HepG2 (cell line): ENCODE data around the gene MINDY3. TPM values are rescaled to one million over a fixed set of nuclear protein-coding genes. Genes with fewer than 3 reads are reported as not detected.

ENCODE experiments used
- ATAC-seq: fragments of 200-7000 bp; cut with Tn5 transposase; 3 replicates; pipeline ENCODE4 v1.9.1; 2020; ENCODE audit warnings: mild to moderate bottlenecking, moderate library complexity
- BruUV-seq: library from RNA; stranded (reverse); fragments of 400-500 nt; replicated peaks from 2 replicates; lab custom pipeline; 2021; lab: Mats Ljungman, UMichigan
- CTCF ChIA-PET: fragments of 300-600 bp; formaldehyde crosslinking; extraction: SDS; loops from one replicate; lab custom pipeline; 2021; ENCODE audit warnings: low total read pairs, inconsistent platforms, low intra/inter-chr PET ratio; lab: Yijun Ruan, JAX
- POLR2A ChIA-PET: fragments of 350-600 bp; sonication (Branson Sonifier 250); formaldehyde crosslinking; loops from one replicate; lab custom pipeline; 2020; ENCODE audit warnings: antibody characterized with exemption, inconsistent platforms; lab: Yijun Ruan, JAX
- DNase-seq: peaks from one replicate; pipeline ENCODE4 v3.0.0-alpha.2; 2015; ENCODE audit warnings: low spot score
- FAIRE-seq: peaks from 3 replicates; lab custom pipeline; 2011; peaks lifted over from hg19 to GRCh38; lab: Jason Lieb, UNC
- H2AFZ ChIP-seq: one replicate; pipeline ENCODE4 v1.6.1; 2011; ENCODE audit warnings: low read length, inconsistent platforms
- H3K27ac ChIP-seq: fragments of 300-600 bp; 3 replicates; pipeline ENCODE4 v1.8.0; 2011; ENCODE audit warnings: mixed run types, mild to moderate bottlenecking, mixed read lengths, low read length, inconsistent platforms; ENCODE audit not compliant: insufficient read depth; ENCODE audit errors: extremely low read length
- H3K27me3 ChIP-seq, 2 experiments: fragments of 200-600 bp in 1 of 2; 2 replicates in 1 of 2; 3 replicates in 1 of 2; pipeline versions ENCODE4 v1.6.0 to v1.8.0; 2011; ENCODE audit warnings: low read length in 2 of 2, mild to moderate bottlenecking in 2 of 2, moderate library complexity in 2 of 2, inconsistent platforms in 1 of 2; ENCODE audit not compliant: insufficient read depth in 2 of 2, control insufficient read depth in 1 of 2
- H3K36me3 ChIP-seq, 2 experiments: fragments of 200-600 bp in 1 of 2; replicated peaks in 1 of 2; 2 replicates in 1 of 2; 3 replicates in 1 of 2; pipeline versions ENCODE4 v1.5.1 to v1.8.0; 2011; ENCODE audit warnings: low read length in 2 of 2, inconsistent platforms in 1 of 2; ENCODE audit not compliant: insufficient read depth in 2 of 2, control insufficient read depth in 1 of 2
- H3K4me1 ChIP-seq: 2 replicates; pipeline ENCODE4 v1.5.1; 2012; ENCODE audit warnings: low read length, inconsistent platforms; ENCODE audit not compliant: insufficient read depth
- H3K4me2 ChIP-seq: 2 replicates; pipeline ENCODE4 v1.6.0; 2011; ENCODE audit warnings: low read depth, low read length, inconsistent platforms
- H3K4me3 ChIP-seq, 3 experiments: fragments of 200-600 bp in 1 of 3; sonication (generic), shearing (Covaris generic) in 1 of 3; replicated peaks in 1 of 3; 2 replicates each; pipeline ENCODE4 v1.5.1; 2011 to 2016; ENCODE audit warnings: low read length in 3 of 3, inconsistent platforms in 2 of 3, low read depth in 2 of 3, mild to moderate bottlenecking in 2 of 3, control low read depth in 1 of 3, mixed read lengths in 1 of 3; ENCODE audit not compliant: insufficient read depth in 1 of 3
- H3K79me2 ChIP-seq: one replicate; pipeline ENCODE4 v1.6.1; 2011; ENCODE audit warnings: low read length, inconsistent platforms; ENCODE audit not compliant: insufficient read depth
- H3K9ac ChIP-seq: 2 replicates; pipeline ENCODE4 v1.6.0; 2011; ENCODE audit warnings: mild to moderate bottlenecking, low read depth, low read length, inconsistent platforms; ENCODE audit not compliant: insufficient read depth
- H3K9me3 ChIP-seq: 2 replicates; pipeline ENCODE4 v1.5.1; 2012; ENCODE audit warnings: mild to moderate bottlenecking, low read length
- H4K20me1 ChIP-seq: 2 replicates; pipeline ENCODE4 v1.6.0; 2011; ENCODE audit warnings: inconsistent platforms, mild to moderate bottlenecking, low read length, moderate library complexity; ENCODE audit not compliant: insufficient read depth
- JUND ChIP-seq: sonication (generic); formaldehyde crosslinking; IDR thresholded peaks from 2 replicates; pipeline ENCODE4 v1.8.0; 2022; ENCODE audit warnings: mild to moderate bottlenecking, missing genetic modification reagents
- MED1 ChIP-seq: sonication (generic); formaldehyde crosslinking; IDR thresholded peaks from 2 replicates; pipeline ENCODE4 v1.4.0; 2020; ENCODE audit warnings: missing genetic modification reagents
- NR2C2 ChIP-seq: sonication (generic); formaldehyde crosslinking; IDR thresholded peaks from 2 replicates; pipeline ENCODE4 v1.4.0; 2020; ENCODE audit warnings: missing genetic modification reagents, mild to moderate bottlenecking, moderate library complexity, borderline replicate concordance
- NR2F2 ChIP-seq: IDR thresholded peaks from 2 replicates; pipeline ENCODE4 v1.6.1; 2012; ENCODE audit warnings: low read depth, inconsistent platforms, borderline replicate concordance
- PAX8 ChIP-seq: sonication (generic); formaldehyde crosslinking; IDR thresholded peaks from 2 replicates; pipeline ENCODE4 v1.8.0; 2022; ENCODE audit warnings: mild to moderate bottlenecking, missing genetic modification reagents, borderline replicate concordance
- SMAD1 ChIP-seq: sonication (generic); formaldehyde crosslinking; IDR thresholded peaks from 2 replicates; pipeline ENCODE4 v1.4.0; 2020; ENCODE audit warnings: missing genetic modification reagents, low read depth, mild to moderate bottlenecking, borderline replicate concordance
- SMAD3 ChIP-seq: sonication (generic); formaldehyde crosslinking; IDR thresholded peaks from 2 replicates; pipeline ENCODE4 v1.4.0; 2020; ENCODE audit warnings: missing genetic modification reagents
- SMC3 ChIP-seq: IDR thresholded peaks from 2 replicates; pipeline ENCODE4 v1.6.1; 2011; ENCODE audit warnings: low read length, improper control_type of control experiment
- SP2 ChIP-seq: sonication (generic); formaldehyde crosslinking; IDR thresholded peaks from 2 replicates; pipeline ENCODE4 v1.5.1; 2020; ENCODE audit warnings: mild to moderate bottlenecking, missing genetic modification reagents
- TARDBP ChIP-seq: sonication (generic); formaldehyde crosslinking; IDR thresholded peaks from 2 replicates; pipeline ENCODE4 v1.8.0; 2022; ENCODE audit warnings: mild to moderate bottlenecking, missing genetic modification reagents
- TCF12 ChIP-seq, 2 experiments: fragments of 450-650 bp in 1 of 2; sonication (generic) in 1 of 2; formaldehyde crosslinking in 1 of 2; IDR thresholded peaks; 2 replicates each; pipeline versions ENCODE4 v1.6.1 to v1.8.0; 2017 to 2022; ENCODE audit warnings: antibody characterized with exemption in 1 of 2, mild to moderate bottlenecking in 1 of 2, missing genetic modification reagents in 1 of 2, moderate library complexity in 1 of 2
- ZKSCAN8 ChIP-seq: IDR thresholded peaks from 2 replicates; pipeline ENCODE4 v1.6.1; 2016; ENCODE audit warnings: borderline replicate concordance, missing genetic modification reagents, missing compliant biosample characterization
- ZNF33B ChIP-seq: sonication (generic); formaldehyde crosslinking; IDR thresholded peaks from 2 replicates; pipeline ENCODE4 v1.5.1; 2020; ENCODE audit warnings: mild to moderate bottlenecking, missing genetic modification reagents
- ZNF644 ChIP-seq: IDR thresholded peaks from 2 replicates; pipeline ENCODE4 v1.6.1; 2016; ENCODE audit warnings: low read depth
- ZNF777 ChIP-seq: sonication (generic); formaldehyde crosslinking; IDR thresholded peaks from 2 replicates; pipeline ENCODE4 v1.4.0; 2020; ENCODE audit warnings: missing genetic modification reagents
- ZSCAN20 ChIP-seq: sonication (generic); formaldehyde crosslinking; IDR thresholded peaks from 2 replicates; pipeline ENCODE4 v1.4.0; 2020; ENCODE audit warnings: missing genetic modification reagents, mild to moderate bottlenecking, borderline replicate concordance
- WGBS: methylation state at CpG from one replicate; pipeline ENCODE4 v1.1.6; 2017; ENCODE audit warnings: low lambda C conversion rate; 5-methylcytosine and 5-hydroxymethylcytosine counted together
- in situ Hi-C: cut with HindIII; loops from 2 replicates; pipeline ENCODE4 v1.10.0; 2017; ENCODE audit warnings: low pct_unique_long_range_greater_than_20kb; ENCODE audit not compliant: extremely low pct_ligation_motif_present
- intact Hi-C: fragments of 100-400 bp; cut with micrococcal nuclease; formaldehyde crosslinking; loops from one replicate; pipeline ENCODE4 v1.10.0; 2022; ENCODE audit not compliant: unreplicated experiment
- polyA plus RNA-seq, 8 experiments: library from polyadenylated mRNA; depleted of rRNA in 3 of 8; stranded (reverse) in 7 of 8; unstranded in 1 of 8; fragments of >200 nt; fragmentation: Illumina TruSeq in 4 of 8; extraction: Trizol in 4 of 8; gene quantifications; 2 replicates each; pipeline versions ENCODE4 v1.2.1 to v1.2.3, GENCODE V29; 2011 to 2016; ENCODE audit warnings: low read depth in 4 of 8, missing spikeins in 1 of 8, mixed read lengths in 1 of 8; ENCODE audit not compliant: insufficient read depth in 1 of 8
- total RNA-seq, 5 experiments: library from RNA; depleted of rRNA; stranded (reverse); fragments of >200 nt; fragmentation: Illumina TruSeq; extraction: Trizol; gene quantifications; 2 replicates each; pipeline ENCODE4 v1.2.3, GENCODE V29; 2016; ENCODE audit warnings: low read depth in 1 of 5
- TF ChIP-seq, protein P1 (sequence below): sonication (generic); formaldehyde crosslinking; IDR thresholded peaks from 2 replicates; pipeline ENCODE4 v1.4.0; 2020; ENCODE audit warnings: missing genetic modification reagents, borderline replicate concordance

The MINDY3 gene
- total and polyA plus RNA-seq, 2 of the 13 experiments (the other 11 are each of a cell fraction or from before 2014, with no cell fraction given) = 6.4 to 17.5 TPM

DNA sequence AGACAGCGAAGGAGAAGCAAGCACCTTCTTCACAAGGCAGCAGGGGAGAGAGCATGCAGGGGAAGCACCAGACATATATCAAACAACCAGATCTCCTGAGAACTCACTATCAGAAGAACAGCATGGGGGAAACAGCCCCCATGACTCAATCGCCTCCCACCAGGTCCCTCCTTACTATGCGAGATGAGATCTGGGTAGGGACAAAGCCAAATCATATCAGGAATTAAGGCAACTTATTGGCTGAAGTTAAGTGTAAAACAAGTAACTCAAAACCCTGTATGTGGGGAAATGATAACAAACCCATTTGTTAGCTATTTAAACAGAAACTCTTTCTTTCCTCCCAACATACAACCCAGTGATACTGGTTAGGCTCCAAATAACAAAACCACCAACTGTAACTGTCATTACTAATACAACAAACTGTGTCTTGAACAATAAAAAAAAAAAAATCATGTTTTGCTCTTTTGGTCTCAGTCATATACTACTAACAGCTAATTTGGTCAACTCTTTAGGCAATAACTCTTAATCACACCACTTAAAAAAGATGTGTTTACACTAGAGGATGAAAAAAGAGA, 57.8 kb downstream of the MINDY3 start:
- Histone ChIP-seq H3K4me2 (no peak overlapping the region), H3K36me3 (peaks cover 0 to 6% of the 10 kb centered on the region in 2 experiments; a peak in 3 of 5 replicates), H3K9me3 (no peaks in the 10 kb centered on the region), H3K27me3 (no peaks in the 10 kb centered on the region), H2AFZ (no peak overlapping the region), H4K20me1 (no peaks in the 10 kb centered on the region), H3K27ac (no peak overlapping the region), H3K4me1 (no peaks in the 10 kb centered on the region), H3K4me3 (no peak overlapping the region), H3K79me2 (no peaks in the 10 kb centered on the region), H3K9ac (no peak overlapping the region)
- TF ChIP-seq PAX8 (no peak), SMAD1 (CRISPR knock-in tag) (no peak)
- no TSS peak for BruUV-seq
- in situ Hi-C loops (no loop called here), intact Hi-C loops (no loop called here)
- ATAC-seq (no peak), DNase-seq (no peak), FAIRE-seq (no peak)
- POLR2A ChIA-PET = no interaction called here
- CTCF ChIA-PET = no interaction called here
- 91% methylated on average over 3 of the region's 3 CpGs for WGBS

DNA sequence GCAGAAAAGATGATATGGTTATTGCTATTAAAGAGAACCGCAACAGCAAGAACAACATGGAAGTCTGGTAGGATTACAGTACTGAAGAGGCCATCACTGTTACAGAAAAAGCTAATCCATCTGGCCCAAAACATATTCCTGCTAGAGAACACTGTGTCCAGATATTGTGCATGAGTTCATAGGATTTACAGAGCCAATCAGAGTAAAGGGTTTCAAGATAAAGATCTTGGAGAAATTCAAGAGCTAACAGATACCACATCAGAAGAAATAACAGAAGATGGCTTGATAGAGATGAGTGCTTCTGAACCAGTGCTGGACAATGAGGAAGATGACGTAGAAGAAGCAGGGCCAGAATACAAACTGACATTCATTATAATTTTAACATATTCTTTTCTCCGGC, 58.7 kb downstream of the MINDY3 start:
- no peak for DNase-seq
- no peak overlapping the region for H3K9ac ChIP-seq
- FAIRE-seq = no peak
- ATAC-seq = no peak
- 95% methylated on average over 3 of the region's 3 CpGs for WGBS
- no peak overlapping the region for H3K27ac ChIP-seq
- H3K4me2 ChIP-seq = no peak overlapping the region
- no peak overlapping the region for H2AFZ ChIP-seq
- TF ChIP-seq, protein P1, sequence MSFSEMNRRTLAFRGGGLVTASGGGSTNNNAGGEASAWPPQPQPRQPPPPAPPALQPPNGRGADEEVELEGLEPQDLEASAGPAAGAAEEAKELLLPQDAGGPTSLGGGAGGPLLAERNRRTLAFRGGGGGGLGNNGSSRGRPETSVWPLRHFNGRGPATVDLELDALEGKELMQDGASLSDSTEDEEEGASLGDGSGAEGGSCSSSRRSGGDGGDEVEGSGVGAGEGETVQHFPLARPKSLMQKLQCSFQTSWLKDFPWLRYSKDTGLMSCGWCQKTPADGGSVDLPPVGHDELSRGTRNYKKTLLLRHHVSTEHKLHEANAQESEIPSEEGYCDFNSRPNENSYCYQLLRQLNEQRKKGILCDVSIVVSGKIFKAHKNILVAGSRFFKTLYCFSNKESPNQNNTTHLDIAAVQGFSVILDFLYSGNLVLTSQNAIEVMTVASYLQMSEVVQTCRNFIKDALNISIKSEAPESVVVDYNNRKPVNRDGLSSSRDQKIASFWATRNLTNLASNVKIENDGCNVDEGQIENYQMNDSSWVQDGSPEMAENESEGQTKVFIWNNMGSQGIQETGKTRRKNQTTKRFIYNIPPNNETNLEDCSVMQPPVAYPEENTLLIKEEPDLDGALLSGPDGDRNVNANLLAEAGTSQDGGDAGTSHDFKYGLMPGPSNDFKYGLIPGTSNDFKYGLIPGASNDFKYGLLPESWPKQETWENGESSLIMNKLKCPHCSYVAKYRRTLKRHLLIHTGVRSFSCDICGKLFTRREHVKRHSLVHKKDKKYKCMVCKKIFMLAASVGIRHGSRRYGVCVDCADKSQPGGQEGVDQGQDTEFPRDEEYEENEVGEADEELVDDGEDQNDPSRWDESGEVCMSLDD (CRISPR knock-in tag) = no peak
- TF ChIP-seq NR2F2 (no peak), ZKSCAN8 (CRISPR knock-in tag) (no peak), ZSCAN20 (CRISPR knock-in tag) (no peak), ZNF33B (CRISPR knock-in tag) (no peak), ZNF777 (CRISPR knock-in tag) (no peak), SMAD3 (CRISPR knock-in tag) (no peak), TCF12 (IDR thresholded peaks at IDR 0.05) (no peak), TCF12 (CRISPR knock-in tag; IDR thresholded peaks at IDR 0.05) (no peak), ZNF644 (CRISPR knock-in tag) (no peak), SP2 (CRISPR knock-in tag) (no peak), MED1 (CRISPR knock-in tag) (no peak), SMC3 (no peak), TARDBP (CRISPR knock-in tag) (no peak), NR2C2 (no peak), JUND (no peak)
- peaks cover 0 to 6% of the 10 kb centered on the region in 2 experiments; a peak in 3 of 5 replicates for H3K36me3 ChIP-seq
- H3K79me2 ChIP-seq = no peaks in the 10 kb centered on the region
- POLR2A ChIA-PET = no interaction called here
- CTCF ChIA-PET = no interaction called here
- no peaks in the 10 kb centered on the region for H3K9me3 ChIP-seq
- H3K27me3 ChIP-seq = no peaks in the 10 kb centered on the region
- H3K4me1 ChIP-seq = no peaks in the 10 kb centered on the region; the same call in 1 of the 2 replicates
- intact Hi-C loops = no loop called here
- H3K4me3 ChIP-seq = no peak overlapping the region
- in situ Hi-C loops = no loop called here
- no peaks in the 10 kb centered on the region for H4K20me1 ChIP-seq
- BruUV-seq = no TSS peak
